ENCODE results near the gene SEC14L1. TPM values are rescaled to one million over a fixed set of nuclear protein-coding genes. Genes with fewer than 3 reads are reported as not detected.
"Not testable (repeated sequence)": the region's sequence is repeated elsewhere in the genome, so short reads cannot be mapped to it uniquely, and the experiment has no call there.

Gene SEC14L1
- total RNA-seq, 1 experiment from 2014 or later = 25.5 TPM

- no peak for DNase-seq (ENCODE audit: low read depth)
Observed at GRCh38 chr17:77237232-77238008, 96.7 kb downstream of the SEC14L1 start.

DNA sequence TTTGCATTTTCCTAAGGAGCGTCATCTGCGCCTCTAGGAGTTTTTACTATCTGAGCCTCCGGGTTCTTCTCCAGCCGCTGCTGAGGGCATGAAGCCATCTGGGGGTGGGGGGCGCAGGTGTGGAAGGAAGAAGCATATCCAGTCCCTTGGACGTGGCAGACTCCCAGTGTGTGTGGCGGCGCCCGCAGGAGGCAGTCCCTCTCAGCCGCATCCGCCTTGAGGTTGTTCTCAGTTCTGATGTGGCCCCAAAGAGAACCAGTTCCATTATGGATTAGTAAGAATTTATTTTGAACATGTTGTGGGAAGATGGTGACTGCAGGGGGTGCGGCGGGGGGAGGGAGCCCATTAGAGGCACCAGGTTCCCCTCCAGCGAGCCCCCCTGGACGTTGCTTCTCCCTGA is 100.2 kb downstream of the SEC14L1 start:
- no peak for DNase-seq (ENCODE audit: low read depth)

- no peak for DNase-seq (ENCODE audit: low read depth)
Observed at GRCh38 chr17:77242118-77242851, 101.5 kb downstream of the SEC14L1 start.

DNA sequence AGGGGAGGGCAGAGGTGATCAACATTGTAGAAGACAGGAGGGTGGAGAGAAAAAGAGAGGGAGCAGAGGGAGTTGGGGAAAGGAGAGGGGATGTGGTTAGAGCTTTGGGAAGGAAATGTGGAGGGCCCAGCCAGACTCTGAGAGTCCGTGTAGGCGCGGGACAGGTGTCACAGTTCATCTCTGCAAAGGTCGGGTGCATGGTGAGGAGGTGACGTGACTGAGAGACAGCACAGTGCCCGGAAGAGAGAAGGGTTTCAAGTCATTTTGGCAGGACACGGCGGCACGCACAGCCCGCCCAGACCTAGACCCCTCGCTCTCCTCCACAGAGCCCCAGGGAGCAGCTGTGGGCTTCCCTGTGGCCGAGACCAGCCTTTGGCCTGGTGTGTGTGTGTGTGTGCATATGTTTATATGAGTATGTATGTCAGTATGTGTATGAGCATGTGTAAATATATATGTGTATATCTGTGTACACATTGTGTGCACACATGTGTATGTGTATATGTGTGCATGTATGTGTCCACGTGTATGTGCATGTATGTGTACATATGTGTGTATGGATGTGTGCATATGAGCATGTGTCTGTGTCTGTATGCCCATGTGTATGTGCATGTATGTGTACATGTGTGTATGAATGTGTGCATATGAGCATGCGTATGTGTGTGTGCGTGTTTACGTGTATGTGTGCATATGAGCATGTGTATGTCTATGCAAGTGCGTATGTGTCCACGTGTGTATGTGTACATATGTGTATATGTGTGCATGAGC is 104.6 kb downstream of the SEC14L1 start:
- DNase-seq (ENCODE audit: low read depth) = no peak

- no peak for DNase-seq (ENCODE audit: low read depth)
Observed at GRCh38 chr17:77246110-77247047, 105.6 kb downstream of the SEC14L1 start.

GRCh38 chr17:77247048-77247541 is 106.3 kb downstream of the SEC14L1 start:
- DNase-seq (ENCODE audit: low read depth) = peak; percentile 85

- DNase-seq (ENCODE audit: low read depth) = no peak
Observed at GRCh38 chr17:77247609-77248008, 106.8 kb downstream of the SEC14L1 start.

DNA sequence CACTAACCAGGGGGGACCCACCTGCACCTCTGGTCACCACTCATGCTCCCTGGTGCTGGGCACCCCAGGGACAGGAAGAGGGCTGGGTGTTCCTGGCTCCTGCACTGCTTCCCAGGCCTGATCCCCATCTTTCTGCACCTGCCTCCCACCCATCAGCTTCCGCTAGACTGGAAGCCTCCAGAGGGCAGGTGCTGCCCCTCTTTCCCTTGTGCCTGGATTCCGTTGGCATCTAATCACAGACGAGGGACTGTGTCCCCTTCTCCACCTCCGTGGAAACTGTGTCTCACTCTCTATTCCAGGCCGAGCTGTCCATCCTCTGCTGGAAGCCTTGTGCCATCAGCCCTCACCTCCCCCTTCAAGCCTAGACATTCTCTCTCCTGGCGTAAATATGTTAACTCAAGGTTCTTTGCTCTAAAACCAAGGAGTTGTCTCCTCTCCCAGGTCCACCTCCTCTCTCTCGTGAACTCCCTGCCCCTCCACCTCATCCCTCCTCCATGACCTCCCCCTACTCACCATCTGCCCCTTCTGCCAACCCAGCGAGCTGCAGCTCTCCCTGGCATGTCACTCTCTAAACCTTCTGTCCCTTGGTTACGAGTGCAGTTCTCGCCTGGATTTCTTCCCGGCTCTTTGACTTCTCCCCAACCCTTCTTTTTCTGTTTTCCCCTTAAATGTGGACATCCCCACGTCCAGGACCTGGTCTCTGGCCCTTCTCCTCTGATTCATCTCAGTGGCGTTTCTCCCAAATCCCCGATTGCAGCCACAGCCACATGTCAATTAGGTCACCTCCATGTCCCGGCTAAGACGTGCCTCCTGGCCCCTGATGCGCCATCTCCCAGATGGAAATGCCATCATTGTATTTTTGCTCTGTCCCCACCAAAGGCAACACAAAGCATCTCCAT is 107.7 kb downstream of the SEC14L1 start:
- DNase-seq (ENCODE audit: low read depth) = no peak

- DNase-seq (ENCODE audit: low read depth) = no peak
Observed at GRCh38 chr17:77251622-77252183, 110.9 kb downstream of the SEC14L1 start.

DNA sequence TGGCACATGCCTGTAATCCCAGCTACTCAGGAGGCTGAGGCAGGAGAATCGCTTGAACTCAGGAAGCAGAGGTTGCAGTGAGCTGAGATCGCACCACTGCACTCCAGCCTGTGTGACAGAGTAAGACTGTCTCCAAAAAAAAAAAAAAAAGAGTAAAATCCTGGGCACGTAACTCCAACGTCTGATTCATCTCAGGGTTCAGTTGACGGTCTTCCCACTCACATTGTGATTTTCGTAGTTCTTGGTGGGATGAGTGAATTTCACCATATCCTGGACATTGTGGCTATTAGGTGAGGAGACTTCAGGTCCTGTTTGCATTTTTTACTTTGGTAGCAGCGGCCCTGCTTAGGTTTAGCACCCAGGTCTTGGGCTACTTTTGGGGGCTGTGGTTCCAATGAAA is 111.5 kb downstream of the SEC14L1 start:
- DNase-seq (ENCODE audit: low read depth) = not testable (repeated sequence)

GRCh38 chr17:77253611-77254051 is 112.9 kb downstream of the SEC14L1 start:
- peak; percentile 50 for DNase-seq (ENCODE audit: low read depth)

GRCh38 chr17:77254951-77255825 is 114.4 kb downstream of the SEC14L1 start:
- DNase-seq (ENCODE audit: low read depth) = peak; percentile 91

DNA sequence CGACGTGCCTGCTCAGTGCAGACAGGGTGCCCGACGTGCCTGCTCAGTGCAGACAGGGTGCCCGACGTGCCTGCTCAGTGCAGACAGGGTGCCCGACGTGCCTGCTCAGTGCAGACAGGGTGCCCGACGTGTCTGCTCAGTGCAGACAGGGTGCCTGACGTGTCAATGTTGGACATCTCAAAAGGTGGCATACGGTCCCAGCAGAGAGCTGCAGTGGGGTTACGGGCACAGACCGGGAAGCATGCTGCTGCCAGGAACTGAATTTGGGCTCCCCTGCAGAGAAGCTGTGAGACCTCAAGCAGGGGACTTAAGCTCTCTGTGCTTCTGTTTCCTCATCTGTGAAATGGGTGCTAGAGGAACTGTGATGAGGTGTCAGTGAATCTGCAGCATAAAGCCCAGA is 115.2 kb downstream of the SEC14L1 start:
- DNase-seq (ENCODE audit: low read depth) = not testable (repeated sequence)

DNA sequence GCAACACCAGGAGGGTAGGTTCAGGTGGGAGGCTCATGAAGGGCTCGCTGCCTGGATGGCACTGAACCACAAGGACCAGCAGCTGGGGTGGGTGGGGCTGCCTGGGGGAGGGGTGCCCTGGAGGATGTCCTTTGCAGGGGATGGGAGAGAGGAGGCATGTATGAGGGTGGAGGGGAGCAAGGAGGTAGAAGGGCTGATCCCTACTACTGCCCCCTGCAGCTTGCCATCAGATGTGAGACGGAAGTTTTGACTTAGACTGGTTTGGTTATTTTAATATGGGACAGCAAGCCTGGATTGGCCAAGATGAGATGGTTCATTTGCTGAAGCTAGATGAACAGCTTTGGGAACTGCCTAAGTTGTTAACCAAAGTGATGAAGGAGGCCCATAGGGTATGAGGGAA is 115.9 kb downstream of the SEC14L1 start:
- no peak for DNase-seq (ENCODE audit: low read depth)

DNA sequence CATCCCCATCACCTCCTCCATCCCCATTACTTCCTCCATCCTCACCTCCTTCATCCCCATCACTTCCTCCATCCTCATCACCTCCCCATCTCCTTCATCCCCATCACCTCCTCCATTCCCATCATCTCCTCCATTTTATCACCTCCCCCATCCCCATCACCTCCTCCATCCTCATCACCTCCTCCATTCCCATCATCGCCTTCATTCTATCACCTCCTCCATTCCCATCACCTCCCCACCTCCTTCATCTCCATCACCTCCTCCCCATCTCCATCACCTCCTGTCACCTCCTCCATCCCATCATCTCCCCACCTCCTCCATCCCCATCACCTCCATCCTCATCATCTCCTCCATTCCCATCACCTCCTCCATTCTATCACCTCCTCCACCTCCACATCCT is 116.4 kb downstream of the SEC14L1 start:
- no peak for DNase-seq (ENCODE audit: low read depth)

- DNase-seq (ENCODE audit: low read depth) = no peak
Observed at GRCh38 chr17:77257596-77258458, 117.1 kb downstream of the SEC14L1 start.

DNA sequence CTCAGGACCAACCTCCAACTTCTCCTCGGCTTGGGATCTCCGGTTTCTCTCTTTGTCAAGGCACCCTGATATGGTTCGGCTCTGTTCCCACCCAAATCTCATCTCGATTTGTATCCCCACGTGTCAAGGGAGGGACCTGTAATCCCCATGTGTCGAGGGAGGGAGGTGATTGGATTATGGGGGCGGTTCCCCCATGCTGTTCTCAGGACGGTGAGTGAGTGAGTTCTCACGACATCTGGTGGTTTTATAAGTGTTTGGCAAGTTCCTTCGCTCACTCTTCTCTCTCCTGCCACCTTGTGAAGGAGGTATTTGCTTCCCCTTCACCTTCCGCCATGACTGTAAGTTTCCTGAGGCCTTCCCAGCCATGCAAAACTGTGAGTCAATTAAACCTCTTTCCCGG is 117.9 kb downstream of the SEC14L1 start:
- no peak for DNase-seq (ENCODE audit: low read depth)

Measured in Daoy (cell line).